Keratinocyte (primary cell): ENCODE results near the gene AP2A2. TPM values are rescaled to one million over a fixed set of nuclear protein-coding genes. Genes with fewer than 3 reads are reported as not detected.

Experiments
- DNase-seq: peaks from one replicate; pipeline ENCODE4 v3.0.0-alpha.2; 2011; ENCODE audit warnings: low read depth, missing footprints, low spot score
- FAIRE-seq: peaks from 2 replicates; lab custom pipeline; 2011; peaks lifted over from hg19 to GRCh38; lab: Jason Lieb, UNC
- H2AFZ ChIP-seq: 2 replicates; pipeline ENCODE4 v1.6.0; 2012; ENCODE audit warnings: low read length, control low read depth, inconsistent platforms; ENCODE audit not compliant: control insufficient read depth
- H3K27ac ChIP-seq: 2 replicates; pipeline ENCODE4 v1.5.1; 2011; ENCODE audit warnings: low read length; ENCODE audit not compliant: control insufficient read depth, insufficient read depth
- H3K27me3 ChIP-seq: 3 replicates; pipeline ENCODE4 v1.6.0; 2011; ENCODE audit warnings: low read length; ENCODE audit not compliant: control insufficient read depth, insufficient read depth; ENCODE audit errors: extremely low read depth
- H3K36me3 ChIP-seq, 2 experiments: 2 replicates in 1 of 2; 3 replicates in 1 of 2; pipeline ENCODE4 v1.5.1; 2011; ENCODE audit warnings: low read length in 2 of 2, mild to moderate bottlenecking in 1 of 2; ENCODE audit not compliant: control insufficient read depth in 2 of 2, insufficient read depth in 2 of 2; ENCODE audit errors: extremely low read depth in 1 of 2
- H3K4me1 ChIP-seq: 3 replicates; pipeline ENCODE4 v1.5.1; 2011; ENCODE audit warnings: low read length; ENCODE audit not compliant: control insufficient read depth, insufficient read depth; ENCODE audit errors: extremely low read depth
- H3K4me2 ChIP-seq: 3 replicates; pipeline ENCODE4 v1.6.0; 2011; ENCODE audit warnings: low read depth, low read length; ENCODE audit not compliant: control insufficient read depth, insufficient read depth; ENCODE audit errors: extremely low read depth
- H3K4me3 ChIP-seq, 3 experiments: fragments of 200-600 bp in 1 of 3; sonication (generic) in 1 of 3; 2 replicates in 2 of 3; 3 replicates in 1 of 3; pipeline ENCODE4 v1.5.1; 2011 to 2016; ENCODE audit warnings: low read length in 3 of 3, mild to moderate bottlenecking in 3 of 3, control low read depth in 2 of 3, inconsistent platforms in 1 of 3, low read depth in 1 of 3, mixed read lengths in 1 of 3, mixed run types in 1 of 3, moderate library complexity in 1 of 3; ENCODE audit not compliant: control insufficient read depth in 2 of 3, insufficient read depth in 2 of 3; ENCODE audit errors: extremely low read depth in 1 of 3
- H3K79me2 ChIP-seq: 2 replicates; pipeline ENCODE4 v1.6.0; 2012; ENCODE audit warnings: low read length; ENCODE audit not compliant: control insufficient read depth, insufficient read depth
- H3K9ac ChIP-seq: 3 replicates; pipeline ENCODE4 v1.6.0; 2011; ENCODE audit warnings: low read length; ENCODE audit not compliant: control insufficient read depth, insufficient read depth; ENCODE audit errors: extremely low read depth
- H3K9me1 ChIP-seq: 3 replicates; pipeline ENCODE4 v1.6.0; 2011; ENCODE audit warnings: low read length; ENCODE audit not compliant: control insufficient read depth, insufficient read depth; ENCODE audit errors: extremely low read depth
- H3K9me3 ChIP-seq: 2 replicates; pipeline ENCODE4 v1.5.1; 2012; ENCODE audit warnings: low read depth, low read length; ENCODE audit not compliant: control insufficient read depth
- H4K20me1 ChIP-seq: 3 replicates; pipeline ENCODE4 v1.6.0; 2011; ENCODE audit warnings: low read length; ENCODE audit not compliant: control insufficient read depth, insufficient read depth; ENCODE audit errors: extremely low read depth
- EZH2 ChIP-seq: IDR thresholded peaks from one replicate; pipeline ENCODE4 v1.6.1; 2012; ENCODE audit warnings: inconsistent platforms, mild to moderate bottlenecking, low read length, moderate library complexity
- dilution Hi-C: fragments of 300-500 bp; cut with MboI; formaldehyde crosslinking; loops from one replicate; pipeline ENCODE4 v1.7.0; 2020; ENCODE audit warnings: low sequenced_read_pairs; ENCODE audit not compliant: extremely low pct_ligation_motif_present
- polyA plus RNA-seq, 5 experiments: library from polyadenylated mRNA; depleted of rRNA in 3 of 5; stranded (reverse) in 3 of 5; stranded (forward) in 1 of 5; unstranded in 1 of 5; fragments of >200 nt; gene quantifications; 1 replicate in 1 of 5; 2 replicates in 3 of 5; 3 replicates in 1 of 5; pipeline versions ENCODE4 v1.2.1 to v1.2.3, GENCODE V29; 2011 to 2012; ENCODE audit warnings: missing spikeins in 2 of 5, low read depth in 1 of 5, low replicate concordance in 1 of 5
- TF ChIP-seq, protein P1 (sequence below), 3 experiments: IDR thresholded peaks in 1 of 3; conservative IDR thresholded peaks in 1 of 3; optimal IDR thresholded peaks in 1 of 3; 2 replicates in 2 of 3; 3 replicates in 1 of 3; pipeline versions ENCODE3 to v1.5.1; 2011; ENCODE audit warnings: low read length in 3 of 3, mild to moderate bottlenecking in 3 of 3, moderate library complexity in 2 of 3, control low read depth in 1 of 3, inconsistent platforms in 1 of 3; ENCODE audit not compliant: insufficient read depth in 2 of 3; ENCODE audit errors: extremely low read depth in 1 of 3

Gene AP2A2
- polyA plus RNA-seq, 1 donor (not counting 4 experiments of a cell fraction or from before 2014, with no cell fraction given): 47.8 TPM

DNA sequence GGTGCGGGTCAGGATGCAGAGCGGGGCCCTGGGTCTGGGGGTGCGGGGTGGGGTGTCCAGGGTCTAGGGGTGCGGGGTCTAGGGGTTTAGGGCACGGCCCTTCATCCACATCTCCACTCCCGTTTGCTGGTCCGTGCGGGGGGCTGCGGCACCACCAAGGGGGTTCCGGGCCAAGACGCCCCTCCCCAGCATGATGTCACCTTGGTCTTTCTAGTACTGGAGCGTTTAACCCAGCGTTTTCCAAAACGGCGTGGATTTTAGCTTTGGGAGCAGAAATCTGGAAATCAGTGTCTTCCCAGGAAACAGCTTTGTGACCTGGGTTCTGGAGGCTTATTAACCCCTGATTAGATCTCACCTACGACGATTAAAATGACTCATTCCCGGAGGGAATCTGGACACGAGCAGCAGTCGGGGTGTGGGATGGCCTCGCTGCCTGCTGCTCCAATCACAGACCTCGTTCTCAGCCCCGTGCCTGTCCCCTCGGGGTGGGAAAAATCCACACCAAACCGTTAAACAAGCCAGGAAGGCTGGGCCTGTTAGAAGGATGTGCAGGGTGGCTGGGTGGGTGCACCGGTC, 759 bp downstream of the AP2A2 start:
- Histone ChIP-seq H3K4me1 (peaks cover 10% of the 10 kb centered on the region), H2AFZ (no peak overlapping the region), H3K9me3 (no peaks in the 10 kb centered on the region), H3K79me2 (peaks cover 48% of the 10 kb centered on the region), H4K20me1 (peaks cover 3% of the 10 kb centered on the region), H3K9me1 (peaks cover 5% of the 10 kb centered on the region), H3K36me3 (peaks cover 9 to 16% of the 10 kb centered on the region in 2 experiments), H3K27me3 (no peaks in the 10 kb centered on the region), H3K4me3 (peak overlapping the region; percentile 41 to 65 (median 64)), H3K27ac (peak overlapping the region; percentile 2), H3K4me2 (peak overlapping the region; percentile 58), H3K9ac (peak overlapping the region; percentile 53)
- no peak for DNase-seq
- TF ChIP-seq, protein P1, sequence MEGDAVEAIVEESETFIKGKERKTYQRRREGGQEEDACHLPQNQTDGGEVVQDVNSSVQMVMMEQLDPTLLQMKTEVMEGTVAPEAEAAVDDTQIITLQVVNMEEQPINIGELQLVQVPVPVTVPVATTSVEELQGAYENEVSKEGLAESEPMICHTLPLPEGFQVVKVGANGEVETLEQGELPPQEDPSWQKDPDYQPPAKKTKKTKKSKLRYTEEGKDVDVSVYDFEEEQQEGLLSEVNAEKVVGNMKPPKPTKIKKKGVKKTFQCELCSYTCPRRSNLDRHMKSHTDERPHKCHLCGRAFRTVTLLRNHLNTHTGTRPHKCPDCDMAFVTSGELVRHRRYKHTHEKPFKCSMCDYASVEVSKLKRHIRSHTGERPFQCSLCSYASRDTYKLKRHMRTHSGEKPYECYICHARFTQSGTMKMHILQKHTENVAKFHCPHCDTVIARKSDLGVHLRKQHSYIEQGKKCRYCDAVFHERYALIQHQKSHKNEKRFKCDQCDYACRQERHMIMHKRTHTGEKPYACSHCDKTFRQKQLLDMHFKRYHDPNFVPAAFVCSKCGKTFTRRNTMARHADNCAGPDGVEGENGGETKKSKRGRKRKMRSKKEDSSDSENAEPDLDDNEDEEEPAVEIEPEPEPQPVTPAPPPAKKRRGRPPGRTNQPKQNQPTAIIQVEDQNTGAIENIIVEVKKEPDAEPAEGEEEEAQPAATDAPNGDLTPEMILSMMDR (optimal IDR thresholded peaks at IDR 0.05 in 1 of 3, IDR thresholded peaks at IDR 0.05 in 1 of 3, conservative IDR thresholded peaks at IDR 0.05 in 1 of 3; ENCODE audit: extremely low read depth in 1 of 3, insufficient read depth in 2 of 3, low read length in 3 of 3): no peak
- no peak for TF ChIP-seq EZH2
- dilution Hi-C loops: no loop called here
- FAIRE-seq: peak; percentile 80

- Histone ChIP-seq H3K27me3 (no peaks in the 10 kb centered on the region), H3K36me3 (peaks cover 9 to 16% of the 10 kb centered on the region in 2 experiments), H3K9me1 (peaks cover 5% of the 10 kb centered on the region), H3K79me2 (peaks cover 61% of the 10 kb centered on the region), H3K4me3 (no peak overlapping the region), H3K4me1 (peaks cover 10% of the 10 kb centered on the region), H3K4me2 (no peak overlapping the region), H4K20me1 (peaks cover 3% of the 10 kb centered on the region), H3K9ac (no peak overlapping the region), H2AFZ (no peak overlapping the region), H3K27ac (no peak overlapping the region), H3K9me3 (no peaks in the 10 kb centered on the region)
- DNase-seq (no peak), FAIRE-seq (no peak)
- dilution Hi-C loops: no loop called here
- no peak for TF ChIP-seq EZH2
- TF ChIP-seq, protein P1 (optimal IDR thresholded peaks at IDR 0.05 in 1 of 3, IDR thresholded peaks at IDR 0.05 in 1 of 3, conservative IDR thresholded peaks at IDR 0.05 in 1 of 3; ENCODE audit: extremely low read depth in 1 of 3, insufficient read depth in 2 of 3, low read length in 3 of 3): no peak
Measured at GRCh38 chr11:927871-928270, 2.2 kb downstream of the AP2A2 start.
